Neutrophil (primary cell): ENCODE measurements around the gene STEAP1B.

ENCODE experiments used
- H3K27ac ChIP-seq: fragments of 200-600 bp; sonication (generic); 2 replicates; pipeline ENCODE4 v1.5.1; 2016; ENCODE audit warnings: mild to moderate bottlenecking, moderate library complexity
- H3K27me3 ChIP-seq: fragments of 200-600 bp; sonication (generic); 2 replicates; pipeline ENCODE4 v1.6.0; 2016; ENCODE audit warnings: mild to moderate bottlenecking
- H3K36me3 ChIP-seq: fragments of 200-600 bp; sonication (generic); 2 replicates; pipeline ENCODE4 v1.5.1; 2017
- H3K4me1 ChIP-seq, 2 experiments: fragments of 200-600 bp in 1 of 2; sonication (generic) in 1 of 2; 1 replicate in 1 of 2; 2 replicates in 1 of 2; pipeline versions ENCODE4 v1.5.1 to v1.6.1; 2013 to 2016; ENCODE audit warnings: low read depth in 1 of 2, low read length in 1 of 2, mild to moderate bottlenecking in 1 of 2, moderate library complexity in 1 of 2; ENCODE audit not compliant: control insufficient read depth in 1 of 2, insufficient read depth in 1 of 2
- H3K4me3 ChIP-seq, 2 experiments: fragments of 200-600 bp in 1 of 2; sonication (generic) in 1 of 2; 1 replicate in 1 of 2; 2 replicates in 1 of 2; pipeline ENCODE4 v1.5.1; 2013 to 2016; ENCODE audit warnings: low read depth in 1 of 2, low read length in 1 of 2, mild to moderate bottlenecking in 1 of 2, moderate library complexity in 1 of 2
- H3K9me3 ChIP-seq: fragments of 200-600 bp; sonication (generic); 2 replicates; pipeline ENCODE4 v1.5.1; 2016
- CTCF ChIP-seq: fragments of 200-600 bp; sonication (generic); IDR thresholded peaks from 2 replicates; pipeline ENCODE4 v1.5.1; 2016; ENCODE audit warnings: antibody characterized with exemption

Gene STEAP1B

GRCh38 chr7:22474645-22475044 is 25.3 kb downstream of the STEAP1B start:
- peaks cover 10% of the 10 kb centered on the region for H3K27me3 ChIP-seq
- H3K36me3 ChIP-seq, result no peaks in the 10 kb centered on the region
- H3K27ac ChIP-seq, result no peak overlapping the region
- no peaks in the 10 kb centered on the region for H3K9me3 ChIP-seq
- no peak overlapping the region for H3K4me3 ChIP-seq
- no peaks in the 10 kb centered on the region for H3K4me1 ChIP-seq
- no peak for TF ChIP-seq CTCF

GRCh38 chr7:22470981-22471380 is 29.0 kb downstream of the STEAP1B start:
- H3K4me1 ChIP-seq, result no peaks in the 10 kb centered on the region
- no peaks in the 10 kb centered on the region for H3K36me3 ChIP-seq
- no peaks in the 10 kb centered on the region for H3K27me3 ChIP-seq
- no peaks in the 10 kb centered on the region for H3K9me3 ChIP-seq
- no peak overlapping the region for H3K27ac ChIP-seq
- H3K4me3 ChIP-seq, result no peak overlapping the region
- TF ChIP-seq CTCF, result no peak

GRCh38 chr7:22469371-22470143 is 30.4 kb downstream of the STEAP1B start:
- Histone ChIP-seq H3K9me3 (no peaks in the 10 kb centered on the region), H3K36me3 (no peaks in the 10 kb centered on the region), H3K27ac (no peak overlapping the region), H3K27me3 (no peaks in the 10 kb centered on the region), H3K4me3 (no peak overlapping the region), H3K4me1 (no peaks in the 10 kb centered on the region)
- no peak for TF ChIP-seq CTCF

- Histone ChIP-seq H3K27me3 (no peaks in the 10 kb centered on the region), H3K36me3 (no peaks in the 10 kb centered on the region)
These were observed 31.4 kb downstream of the STEAP1B start for GRCh38 chr7:22468609-22469008.

GRCh38 chr7:22464299-22464698 is 35.7 kb downstream of the STEAP1B start:
- Histone ChIP-seq H3K36me3 (no peaks in the 10 kb centered on the region), H3K9me3 (no peaks in the 10 kb centered on the region), H3K27ac (no peak overlapping the region), H3K4me1 (no peaks in the 10 kb centered on the region), H3K27me3 (no peaks in the 10 kb centered on the region), H3K4me3 (no peak overlapping the region)
- TF ChIP-seq CTCF, result no peak

More at GRCh38 chr7:22468609-22469008, 31.4 kb downstream of the STEAP1B start:
- no peaks in the 10 kb centered on the region for H3K9me3 ChIP-seq
- no peak overlapping the region for H3K27ac ChIP-seq
- no peaks in the 10 kb centered on the region for H3K4me1 ChIP-seq
- no peak for TF ChIP-seq CTCF
- H3K4me3 ChIP-seq, result no peak overlapping the region
